KOPT-K1 (cell line): ENCODE measurements around the gene HNF4A.

Experiments
- H3K27ac ChIP-seq: fragments of 200-600 bp; sonication (generic); 2 replicates; pipeline ENCODE4 v1.5.1; 2016; ENCODE audit warnings: antibody characterized with exemption, mild to moderate bottlenecking, low read depth, low read length; ENCODE audit not compliant: poor library complexity, severe bottlenecking
- H3K36me3 ChIP-seq: fragments of 200-600 bp; sonication (generic); 2 replicates; pipeline ENCODE4 v1.5.1; 2017; ENCODE audit warnings: antibody characterized with exemption, mild to moderate bottlenecking, low read length, moderate library complexity; ENCODE audit not compliant: insufficient read depth
- H3K9me3 ChIP-seq: fragments of 200-600 bp; sonication (generic); 2 replicates; pipeline ENCODE4 v1.5.1; 2017; ENCODE audit warnings: antibody characterized with exemption, low read length, mild to moderate bottlenecking; ENCODE audit not compliant: insufficient read depth, poor library complexity, severe bottlenecking

Gene HNF4A

GRCh38 chr20:44405257-44405656 is 49.8 kb downstream of the HNF4A start:
- Histone ChIP-seq H3K36me3 (no peaks in the 10 kb centered on the region), H3K9me3 (no peaks in the 10 kb centered on the region), H3K27ac (no peak overlapping the region)

- Histone ChIP-seq H3K27ac (no peak overlapping the region), H3K9me3 (no peaks in the 10 kb centered on the region), H3K36me3 (no peaks in the 10 kb centered on the region)
Observed at GRCh38 chr20:44405785-44406571, 50.5 kb downstream of the HNF4A start.

GRCh38 chr20:44406572-44407137 is 51.2 kb downstream of the HNF4A start:
- Histone ChIP-seq H3K9me3 (no peaks in the 10 kb centered on the region), H3K36me3 (no peaks in the 10 kb centered on the region), H3K27ac (no peak overlapping the region)

- no peaks in the 10 kb centered on the region for H3K9me3 ChIP-seq
- H3K27ac ChIP-seq = no peak overlapping the region
- H3K36me3 ChIP-seq = no peaks in the 10 kb centered on the region
Observed at GRCh38 chr20:44407402-44408184, 52.1 kb downstream of the HNF4A start.

- no peaks in the 10 kb centered on the region for H3K36me3 ChIP-seq
- no peaks in the 10 kb centered on the region for H3K9me3 ChIP-seq
- H3K27ac ChIP-seq = no peak overlapping the region
Observed at GRCh38 chr20:44409132-44409600, 53.7 kb downstream of the HNF4A start.

GRCh38 chr20:44410583-44411019 is 55.1 kb downstream of the HNF4A start:
- Histone ChIP-seq H3K27ac (no peak overlapping the region), H3K9me3 (no peaks in the 10 kb centered on the region), H3K36me3 (no peaks in the 10 kb centered on the region)

GRCh38 chr20:44411020-44411756 is 55.7 kb downstream of the HNF4A start:
- H3K9me3 ChIP-seq = no peaks in the 10 kb centered on the region
- no peaks in the 10 kb centered on the region for H3K36me3 ChIP-seq

GRCh38 chr20:44411757-44412401 is 56.4 kb downstream of the HNF4A start:
- Histone ChIP-seq H3K9me3 (no peaks in the 10 kb centered on the region), H3K27ac (no peak overlapping the region), H3K36me3 (no peaks in the 10 kb centered on the region)

More at GRCh38 chr20:44411020-44411756, 55.7 kb downstream of the HNF4A start:
- no peak overlapping the region for H3K27ac ChIP-seq

- Histone ChIP-seq H3K36me3 (no peaks in the 10 kb centered on the region), H3K9me3 (no peaks in the 10 kb centered on the region), H3K27ac (no peak overlapping the region)
Observed at GRCh38 chr20:44412402-44413144, 57.1 kb downstream of the HNF4A start.

GRCh38 chr20:44413575-44414345 is 58.3 kb downstream of the HNF4A start:
- H3K36me3 ChIP-seq = no peaks in the 10 kb centered on the region
- H3K27ac ChIP-seq = no peak overlapping the region
- H3K9me3 ChIP-seq = no peaks in the 10 kb centered on the region

GRCh38 chr20:44414346-44414714 is 58.8 kb downstream of the HNF4A start:
- Histone ChIP-seq H3K9me3 (no peaks in the 10 kb centered on the region), H3K27ac (no peak overlapping the region), H3K36me3 (no peaks in the 10 kb centered on the region)

GRCh38 chr20:44414808-44415207 is 59.3 kb downstream of the HNF4A start:
- Histone ChIP-seq H3K9me3 (no peaks in the 10 kb centered on the region), H3K36me3 (no peaks in the 10 kb centered on the region), H3K27ac (no peak overlapping the region)
